ENCODE results near the gene HEPACAM. TPM values are rescaled to one million over a fixed set of nuclear protein-coding genes. Genes with fewer than 3 reads are reported as not detected.

The HEPACAM gene
- total RNA-seq, 1 donor from 2014 or later, result not detected

GRCh38 chr11:124942466-124943253 is 6.8 kb upstream of the HEPACAM start:
- Histone ChIP-seq H3K27ac (no peak overlapping the region), H3K36me3 (no peaks in the 10 kb centered on the region), H3K4me1 (no peaks in the 10 kb centered on the region), H3K9me3 (no peaks in the 10 kb centered on the region), H3K27me3 (ENCODE audit: low read depth) (no peaks in the 10 kb centered on the region), H3K4me3 (no peak overlapping the region)
- DNase-seq (no peak), ATAC-seq (no peak)
- intact Hi-C loops (cut with DNase I), result no loop called here
- no peak for TF ChIP-seq CTCF (IDR thresholded peaks at IDR 0.05)

GRCh38 chr11:124941703-124942102 is 5.9 kb upstream of the HEPACAM start:
- DNase-seq (no peak), ATAC-seq (no peak)
- Histone ChIP-seq H3K36me3 (no peaks in the 10 kb centered on the region), H3K4me1 (no peaks in the 10 kb centered on the region), H3K9me3 (no peaks in the 10 kb centered on the region), H3K27ac (no peak overlapping the region), H3K4me3 (no peak overlapping the region), H3K27me3 (ENCODE audit: low read depth) (peaks cover 3% of the 10 kb centered on the region)
- intact Hi-C loops (cut with DNase I), result no loop called here
- TF ChIP-seq CTCF (IDR thresholded peaks at IDR 0.05), result no peak

- Histone ChIP-seq H3K9me3 (no peaks in the 10 kb centered on the region), H3K36me3 (no peaks in the 10 kb centered on the region), H3K4me1 (no peaks in the 10 kb centered on the region), H3K27ac (no peak overlapping the region), H3K27me3 (ENCODE audit: low read depth) (peaks cover 5% of the 10 kb centered on the region), H3K4me3 (no peak overlapping the region)
- DNase-seq (no peak), ATAC-seq (no peak)
- intact Hi-C loops (cut with DNase I), result no loop called here
- TF ChIP-seq CTCF (IDR thresholded peaks at IDR 0.05), result no peak
These were observed 3.1 kb upstream of the HEPACAM start for GRCh38 chr11:124938970-124939369.

- no peaks in the 10 kb centered on the region for H3K9me3 ChIP-seq
- H3K36me3 ChIP-seq, result no peaks in the 10 kb centered on the region
- no peak overlapping the region for H3K27ac ChIP-seq
- H3K4me3 ChIP-seq, result no peak overlapping the region
- intact Hi-C loops (cut with DNase I), result no loop called here
- ATAC-seq, result no peak
- no peak for DNase-seq
- no peaks in the 10 kb centered on the region for H3K4me1 ChIP-seq
- TF ChIP-seq CTCF (IDR thresholded peaks at IDR 0.05), result no peak
- peaks cover 5% of the 10 kb centered on the region for H3K27me3 ChIP-seq (ENCODE audit: low read depth)
These were observed 2.4 kb upstream of the HEPACAM start for GRCh38 chr11:124938206-124938765.

GRCh38 chr11:124937336-124937935 is 1.6 kb upstream of the HEPACAM start:
- Histone ChIP-seq H3K27me3 (ENCODE audit: low read depth) (peaks cover 5% of the 10 kb centered on the region), H3K4me1 (no peaks in the 10 kb centered on the region), H3K9me3 (no peaks in the 10 kb centered on the region), H3K36me3 (no peaks in the 10 kb centered on the region), H3K27ac (no peak overlapping the region), H3K4me3 (no peak overlapping the region)
- intact Hi-C loops (cut with DNase I), result no loop called here
- no peak for DNase-seq
- TF ChIP-seq CTCF (IDR thresholded peaks at IDR 0.05), result no peak
- no peak for ATAC-seq
